WTC11 (cell line): Measurements from ENCODE around the gene ERC2. TPM values are rescaled to one million over a fixed set of nuclear protein-coding genes. Genes with fewer than 3 reads are reported as not detected.

Experiments used
- ATAC-seq: fragments of 200-7000 bp; cut with Tn5 transposase; 2 replicates; pipeline ENCODE4 v1.10.0; 2021; ENCODE audit warnings: mild to moderate bottlenecking, moderate library complexity
- CTCF ChIA-PET: fragments of 300-600 bp; sonication (Branson Sonifier 250); formaldehyde crosslinking; loops from one replicate; lab custom pipeline; 2021; ENCODE audit warnings: antibody characterized with exemption; lab: Charles Lee
- POLR2A ChIA-PET: fragments of 350-600 bp; sonication (Branson Sonifier 250); formaldehyde crosslinking; loops from one replicate; lab custom pipeline; 2021; ENCODE audit warnings: antibody characterized with exemption; lab: Charles Lee
- DNase-seq: peaks from one replicate; pipeline ENCODE4 v3.0.0; 2021; ENCODE audit warnings: low spot score
- H3K27ac Mint-ChIP-seq: 2 replicates; pipeline ENCODE4 v1.8.0; 2021; ENCODE audit warnings: mixed read lengths
- H3K27me3 Mint-ChIP-seq: 2 replicates; pipeline ENCODE4 v1.8.0; 2021; ENCODE audit warnings: low read depth, mild to moderate bottlenecking, moderate library complexity, mixed read lengths
- H3K36me3 Mint-ChIP-seq: 2 replicates; pipeline ENCODE4 v1.8.0; 2021; ENCODE audit warnings: mixed read lengths
- H3K4me1 Mint-ChIP-seq: 2 replicates; pipeline ENCODE4 v1.8.0; 2022; ENCODE audit warnings: mixed read lengths
- H3K4me3 Mint-ChIP-seq: 2 replicates; pipeline ENCODE4 v1.8.0; 2021; ENCODE audit warnings: mild to moderate bottlenecking, moderate library complexity, mixed read lengths
- H3K9me3 Mint-ChIP-seq: 2 replicates; pipeline ENCODE4 v1.8.0; 2021; ENCODE audit warnings: mixed read lengths
- CREB1 ChIP-seq: sonication (generic); formaldehyde crosslinking; IDR thresholded peaks from 2 replicates; pipeline ENCODE4 v1.8.0; 2023; ENCODE audit warnings: mild to moderate bottlenecking, missing genetic modification reagents
- ESRRA ChIP-seq: sonication (generic); formaldehyde crosslinking; IDR thresholded peaks from 2 replicates; pipeline ENCODE4 v1.8.1; 2022; ENCODE audit warnings: mild to moderate bottlenecking, missing genetic modification reagents, borderline replicate concordance
- MYBL2 ChIP-seq: sonication (generic); formaldehyde crosslinking; IDR thresholded peaks from 2 replicates; pipeline ENCODE4 v1.8.1; 2023; ENCODE audit warnings: mild to moderate bottlenecking, moderate library complexity, missing genetic modification reagents
- NFE2L1 ChIP-seq: sonication (generic); formaldehyde crosslinking; IDR thresholded peaks from 2 replicates; pipeline ENCODE4 v1.8.1; 2023; ENCODE audit warnings: missing genetic modification reagents
- SMAD3 ChIP-seq: sonication (generic); formaldehyde crosslinking; IDR thresholded peaks from 2 replicates; pipeline ENCODE4 v1.8.0; 2022; ENCODE audit warnings: missing genetic modification reagents, mild to moderate bottlenecking, borderline replicate concordance
- SOX15 ChIP-seq: fragments of 250-450 bp; sonication (Bioruptor Pico); IDR thresholded peaks from 2 replicates; pipeline ENCODE4 v1.9.0; 2021; ENCODE audit warnings: mild to moderate bottlenecking
- SP1 ChIP-seq: sonication (generic); formaldehyde crosslinking; conservative IDR thresholded peaks from 2 replicates; pipeline ENCODE4 v1.8.1; 2022; ENCODE audit warnings: missing genetic modification reagents
- ZNF219 ChIP-seq: sonication (generic); formaldehyde crosslinking; IDR thresholded peaks from 2 replicates; pipeline ENCODE4 v1.8.0; 2023; ENCODE audit warnings: missing genetic modification reagents, mild to moderate bottlenecking, borderline replicate concordance
- ZNF416 ChIP-seq: fragments of 250-450 bp; sonication (Bioruptor Pico); IDR thresholded peaks from 2 replicates; pipeline ENCODE4 v1.9.0; 2021; ENCODE audit warnings: mild to moderate bottlenecking, inconsistent platforms
- ZNF423 ChIP-seq: fragments of 250-450 bp; sonication (Bioruptor Pico); IDR thresholded peaks from 2 replicates; pipeline ENCODE4 v2.1.2; 2022; ENCODE audit warnings: mild to moderate bottlenecking, moderate library complexity
- total RNA-seq: library from RNA; stranded (reverse); gene quantifications from 3 replicates; pipeline ENCODE4 v1.2.3, GENCODE V29; 2021
- TF ChIP-seq, protein P1 (sequence below): sonication (generic); formaldehyde crosslinking; IDR thresholded peaks from 2 replicates; pipeline ENCODE4 v1.8.1; 2023; ENCODE audit warnings: mild to moderate bottlenecking, missing genetic modification reagents, moderate library complexity
- TF ChIP-seq, protein P2 (sequence below): sonication (generic); formaldehyde crosslinking; IDR thresholded peaks from 2 replicates; pipeline ENCODE4 v1.8.1; 2022; ENCODE audit warnings: low read depth, missing genetic modification reagents, borderline replicate concordance
- TF ChIP-seq, protein P3 (sequence below): fragments of 200-600 bp; IDR thresholded peaks from 2 replicates; pipeline ENCODE4 v1.8.0; 2022; ENCODE audit warnings: antibody characterized with exemption
- TF ChIP-seq, protein P4 (sequence below): sonication (generic); formaldehyde crosslinking; IDR thresholded peaks from 2 replicates; pipeline ENCODE4 v1.8.0; 2022; ENCODE audit warnings: mild to moderate bottlenecking, missing genetic modification reagents
- TF ChIP-seq, protein P5 (sequence below): sonication (generic); formaldehyde crosslinking; conservative IDR thresholded peaks from 2 replicates; pipeline ENCODE4 v1.8.1; 2022; ENCODE audit warnings: mild to moderate bottlenecking, missing genetic modification reagents
- TF ChIP-seq, protein P6 (sequence below): fragments of 250-450 bp; sonication (Bioruptor Pico); IDR thresholded peaks from 2 replicates; pipeline ENCODE4 v2.1.2; 2022; ENCODE audit warnings: mild to moderate bottlenecking, moderate library complexity
- TF ChIP-seq, protein P7 (sequence below): sonication (generic); formaldehyde crosslinking; IDR thresholded peaks from 2 replicates; pipeline ENCODE4 v1.8.1; 2023; ENCODE audit warnings: mild to moderate bottlenecking, missing genetic modification reagents
- TF ChIP-seq, protein P8 (sequence below): sonication (generic); formaldehyde crosslinking; IDR thresholded peaks from 2 replicates; pipeline ENCODE4 v1.8.0; 2022; ENCODE audit warnings: missing genetic modification reagents

The ERC2 gene
- total RNA-seq, 1 experiment from 2014 or later, result 23.5 TPM

DNA sequence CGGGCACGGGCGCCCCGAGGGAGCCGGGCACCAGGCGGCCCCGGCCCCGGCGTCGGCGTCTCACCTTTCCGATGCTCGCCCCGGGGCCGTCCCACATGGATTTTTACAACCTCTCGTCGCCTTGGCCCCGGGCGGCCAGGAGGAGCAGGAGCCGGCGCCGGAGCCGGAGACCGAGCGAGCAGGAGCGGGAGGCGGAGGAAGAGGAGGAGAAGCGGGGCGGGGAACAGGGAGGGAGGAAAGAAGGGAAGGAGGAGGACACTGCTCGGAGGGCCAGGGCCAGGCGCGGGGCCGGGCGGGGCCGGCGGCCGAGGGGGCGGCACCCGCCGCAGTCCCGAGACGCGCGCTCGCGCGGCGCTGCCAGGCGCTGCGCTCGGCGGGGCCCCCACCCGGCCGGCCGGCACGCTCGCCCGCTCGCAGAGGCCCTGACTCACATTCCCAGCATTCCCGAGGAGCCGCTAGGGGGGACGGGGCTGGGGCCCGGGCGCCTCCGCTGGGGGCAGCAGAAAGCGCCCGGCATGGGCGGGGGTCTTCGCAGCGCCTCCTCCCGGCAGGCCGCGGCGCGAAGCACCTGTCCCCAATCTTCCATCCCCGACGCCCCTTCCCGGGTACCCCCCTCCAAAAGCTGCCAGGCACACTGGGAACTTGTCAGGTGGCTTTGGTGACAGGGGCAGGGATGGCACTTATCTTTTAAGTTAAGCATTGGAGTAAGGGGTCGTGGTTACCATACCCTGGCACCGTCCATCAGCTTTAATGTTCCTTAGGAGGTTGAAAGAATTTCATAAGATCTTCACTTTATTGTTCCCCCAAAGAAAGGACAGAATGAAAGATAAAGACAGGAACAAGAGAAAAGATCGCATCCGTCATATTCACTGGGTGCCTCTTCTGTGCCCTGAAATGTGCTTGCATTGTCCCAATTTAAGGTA, at the start of gene ERC2 (continued):
- TF ChIP-seq, protein P1, sequence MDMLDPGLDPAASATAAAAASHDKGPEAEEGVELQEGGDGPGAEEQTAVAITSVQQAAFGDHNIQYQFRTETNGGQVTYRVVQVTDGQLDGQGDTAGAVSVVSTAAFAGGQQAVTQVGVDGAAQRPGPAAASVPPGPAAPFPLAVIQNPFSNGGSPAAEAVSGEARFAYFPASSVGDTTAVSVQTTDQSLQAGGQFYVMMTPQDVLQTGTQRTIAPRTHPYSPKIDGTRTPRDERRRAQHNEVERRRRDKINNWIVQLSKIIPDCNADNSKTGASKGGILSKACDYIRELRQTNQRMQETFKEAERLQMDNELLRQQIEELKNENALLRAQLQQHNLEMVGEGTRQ (CRISPR knock-in tag), result no peak
- TF ChIP-seq SP1 (CRISPR knock-in tag) (peak; percentile 35), SMAD3 (CRISPR knock-in tag) (no peak), ZNF219 (CRISPR knock-in tag) (no peak), MYBL2 (CRISPR knock-in tag) (no peak), SOX15 (CRISPR knock-in tag) (no peak), ZNF416 (CRISPR knock-in tag) (no peak), NFE2L1 (no peak), ZNF423 (CRISPR knock-in tag) (no peak)
- TF ChIP-seq, protein P2, sequence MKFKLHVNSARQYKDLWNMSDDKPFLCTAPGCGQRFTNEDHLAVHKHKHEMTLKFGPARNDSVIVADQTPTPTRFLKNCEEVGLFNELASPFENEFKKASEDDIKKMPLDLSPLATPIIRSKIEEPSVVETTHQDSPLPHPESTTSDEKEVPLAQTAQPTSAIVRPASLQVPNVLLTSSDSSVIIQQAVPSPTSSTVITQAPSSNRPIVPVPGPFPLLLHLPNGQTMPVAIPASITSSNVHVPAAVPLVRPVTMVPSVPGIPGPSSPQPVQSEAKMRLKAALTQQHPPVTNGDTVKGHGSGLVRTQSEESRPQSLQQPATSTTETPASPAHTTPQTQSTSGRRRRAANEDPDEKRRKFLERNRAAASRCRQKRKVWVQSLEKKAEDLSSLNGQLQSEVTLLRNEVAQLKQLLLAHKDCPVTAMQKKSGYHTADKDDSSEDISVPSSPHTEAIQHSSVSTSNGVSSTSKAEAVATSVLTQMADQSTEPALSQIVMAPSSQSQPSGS (CRISPR knock-in tag), result no peak
- TF ChIP-seq, protein P3, sequence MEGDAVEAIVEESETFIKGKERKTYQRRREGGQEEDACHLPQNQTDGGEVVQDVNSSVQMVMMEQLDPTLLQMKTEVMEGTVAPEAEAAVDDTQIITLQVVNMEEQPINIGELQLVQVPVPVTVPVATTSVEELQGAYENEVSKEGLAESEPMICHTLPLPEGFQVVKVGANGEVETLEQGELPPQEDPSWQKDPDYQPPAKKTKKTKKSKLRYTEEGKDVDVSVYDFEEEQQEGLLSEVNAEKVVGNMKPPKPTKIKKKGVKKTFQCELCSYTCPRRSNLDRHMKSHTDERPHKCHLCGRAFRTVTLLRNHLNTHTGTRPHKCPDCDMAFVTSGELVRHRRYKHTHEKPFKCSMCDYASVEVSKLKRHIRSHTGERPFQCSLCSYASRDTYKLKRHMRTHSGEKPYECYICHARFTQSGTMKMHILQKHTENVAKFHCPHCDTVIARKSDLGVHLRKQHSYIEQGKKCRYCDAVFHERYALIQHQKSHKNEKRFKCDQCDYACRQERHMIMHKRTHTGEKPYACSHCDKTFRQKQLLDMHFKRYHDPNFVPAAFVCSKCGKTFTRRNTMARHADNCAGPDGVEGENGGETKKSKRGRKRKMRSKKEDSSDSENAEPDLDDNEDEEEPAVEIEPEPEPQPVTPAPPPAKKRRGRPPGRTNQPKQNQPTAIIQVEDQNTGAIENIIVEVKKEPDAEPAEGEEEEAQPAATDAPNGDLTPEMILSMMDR, result peak; percentile 38; the same call in 1 of the 2 replicates
- TF ChIP-seq, protein P4, sequence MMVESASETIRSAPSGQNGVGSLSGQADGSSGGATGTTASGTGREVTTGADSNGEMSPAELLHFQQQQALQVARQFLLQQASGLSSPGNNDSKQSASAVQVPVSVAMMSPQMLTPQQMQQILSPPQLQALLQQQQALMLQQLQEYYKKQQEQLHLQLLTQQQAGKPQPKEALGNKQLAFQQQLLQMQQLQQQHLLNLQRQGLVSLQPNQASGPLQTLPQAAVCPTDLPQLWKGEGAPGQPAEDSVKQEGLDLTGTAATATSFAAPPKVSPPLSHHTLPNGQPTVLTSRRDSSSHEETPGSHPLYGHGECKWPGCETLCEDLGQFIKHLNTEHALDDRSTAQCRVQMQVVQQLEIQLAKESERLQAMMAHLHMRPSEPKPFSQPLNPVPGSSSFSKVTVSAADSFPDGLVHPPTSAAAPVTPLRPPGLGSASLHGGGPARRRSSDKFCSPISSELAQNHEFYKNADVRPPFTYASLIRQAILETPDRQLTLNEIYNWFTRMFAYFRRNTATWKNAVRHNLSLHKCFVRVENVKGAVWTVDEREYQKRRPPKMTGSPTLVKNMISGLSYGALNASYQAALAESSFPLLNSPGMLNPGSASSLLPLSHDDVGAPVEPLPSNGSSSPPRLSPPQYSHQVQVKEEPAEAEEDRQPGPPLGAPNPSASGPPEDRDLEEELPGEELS (CRISPR knock-in tag), result no peak
- TF ChIP-seq, protein P5, sequence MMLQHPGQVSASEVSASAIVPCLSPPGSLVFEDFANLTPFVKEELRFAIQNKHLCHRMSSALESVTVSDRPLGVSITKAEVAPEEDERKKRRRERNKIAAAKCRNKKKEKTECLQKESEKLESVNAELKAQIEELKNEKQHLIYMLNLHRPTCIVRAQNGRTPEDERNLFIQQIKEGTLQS (CRISPR knock-in tag), result no peak
- TF ChIP-seq, protein P6, sequence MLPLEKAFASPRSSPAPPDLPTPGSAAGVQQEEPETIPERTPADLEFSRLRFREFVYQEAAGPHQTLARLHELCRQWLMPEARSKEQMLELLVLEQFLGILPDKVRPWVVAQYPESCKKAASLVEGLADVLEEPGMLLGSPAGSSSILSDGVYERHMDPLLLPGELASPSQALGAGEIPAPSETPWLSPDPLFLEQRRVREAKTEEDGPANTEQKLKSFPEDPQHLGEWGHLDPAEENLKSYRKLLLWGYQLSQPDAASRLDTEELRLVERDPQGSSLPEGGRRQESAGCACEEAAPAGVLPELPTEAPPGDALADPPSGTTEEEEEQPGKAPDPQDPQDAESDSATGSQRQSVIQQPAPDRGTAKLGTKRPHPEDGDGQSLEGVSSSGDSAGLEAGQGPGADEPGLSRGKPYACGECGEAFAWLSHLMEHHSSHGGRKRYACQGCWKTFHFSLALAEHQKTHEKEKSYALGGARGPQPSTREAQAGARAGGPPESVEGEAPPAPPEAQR (CRISPR knock-in tag), result 0 out of 2 replicates have a peak, but pooled peaks have one; percentile 15
- TF ChIP-seq, all 79 proteins: peak for 6

DNA sequence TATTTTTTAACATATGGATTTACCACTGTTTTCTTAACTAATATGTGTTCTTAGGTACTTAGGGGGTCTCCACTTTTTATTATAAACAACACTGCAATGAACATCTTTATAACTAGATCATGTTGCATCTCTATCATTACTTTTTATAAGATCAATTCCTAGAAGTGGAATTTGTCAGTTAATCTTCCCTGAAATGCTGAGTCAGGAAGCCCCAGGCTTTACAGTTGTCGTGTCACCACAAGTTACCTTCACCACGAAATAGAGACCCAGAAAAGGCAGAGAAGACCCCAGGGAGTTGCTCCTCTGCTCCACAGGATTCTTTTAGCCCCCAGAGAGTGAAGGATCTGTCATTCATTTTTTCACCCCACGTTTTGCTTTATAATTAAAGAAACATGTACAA, 34.5 kb upstream of the ERC2 start:
- POLR2A ChIA-PET, result no interaction called here
- H3K9me3 Mint-ChIP-seq, result peaks cover 23% of the 10 kb centered on the region
- TF ChIP-seq ESRRA (CRISPR knock-in tag) (no peak), CREB1 (no peak)
- TF ChIP-seq, protein P5 (CRISPR knock-in tag), result no peak
- TF ChIP-seq, protein P7, sequence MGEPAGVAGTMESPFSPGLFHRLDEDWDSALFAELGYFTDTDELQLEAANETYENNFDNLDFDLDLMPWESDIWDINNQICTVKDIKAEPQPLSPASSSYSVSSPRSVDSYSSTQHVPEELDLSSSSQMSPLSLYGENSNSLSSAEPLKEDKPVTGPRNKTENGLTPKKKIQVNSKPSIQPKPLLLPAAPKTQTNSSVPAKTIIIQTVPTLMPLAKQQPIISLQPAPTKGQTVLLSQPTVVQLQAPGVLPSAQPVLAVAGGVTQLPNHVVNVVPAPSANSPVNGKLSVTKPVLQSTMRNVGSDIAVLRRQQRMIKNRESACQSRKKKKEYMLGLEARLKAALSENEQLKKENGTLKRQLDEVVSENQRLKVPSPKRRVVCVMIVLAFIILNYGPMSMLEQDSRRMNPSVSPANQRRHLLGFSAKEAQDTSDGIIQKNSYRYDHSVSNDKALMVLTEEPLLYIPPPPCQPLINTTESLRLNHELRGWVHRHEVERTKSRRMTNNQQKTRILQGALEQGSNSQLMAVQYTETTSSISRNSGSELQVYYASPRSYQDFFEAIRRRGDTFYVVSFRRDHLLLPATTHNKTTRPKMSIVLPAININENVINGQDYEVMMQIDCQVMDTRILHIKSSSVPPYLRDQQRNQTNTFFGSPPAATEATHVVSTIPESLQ (CRISPR knock-in tag), result no peak
- TF ChIP-seq, protein P6 (CRISPR knock-in tag), result no peak
- TF ChIP-seq, protein P8, sequence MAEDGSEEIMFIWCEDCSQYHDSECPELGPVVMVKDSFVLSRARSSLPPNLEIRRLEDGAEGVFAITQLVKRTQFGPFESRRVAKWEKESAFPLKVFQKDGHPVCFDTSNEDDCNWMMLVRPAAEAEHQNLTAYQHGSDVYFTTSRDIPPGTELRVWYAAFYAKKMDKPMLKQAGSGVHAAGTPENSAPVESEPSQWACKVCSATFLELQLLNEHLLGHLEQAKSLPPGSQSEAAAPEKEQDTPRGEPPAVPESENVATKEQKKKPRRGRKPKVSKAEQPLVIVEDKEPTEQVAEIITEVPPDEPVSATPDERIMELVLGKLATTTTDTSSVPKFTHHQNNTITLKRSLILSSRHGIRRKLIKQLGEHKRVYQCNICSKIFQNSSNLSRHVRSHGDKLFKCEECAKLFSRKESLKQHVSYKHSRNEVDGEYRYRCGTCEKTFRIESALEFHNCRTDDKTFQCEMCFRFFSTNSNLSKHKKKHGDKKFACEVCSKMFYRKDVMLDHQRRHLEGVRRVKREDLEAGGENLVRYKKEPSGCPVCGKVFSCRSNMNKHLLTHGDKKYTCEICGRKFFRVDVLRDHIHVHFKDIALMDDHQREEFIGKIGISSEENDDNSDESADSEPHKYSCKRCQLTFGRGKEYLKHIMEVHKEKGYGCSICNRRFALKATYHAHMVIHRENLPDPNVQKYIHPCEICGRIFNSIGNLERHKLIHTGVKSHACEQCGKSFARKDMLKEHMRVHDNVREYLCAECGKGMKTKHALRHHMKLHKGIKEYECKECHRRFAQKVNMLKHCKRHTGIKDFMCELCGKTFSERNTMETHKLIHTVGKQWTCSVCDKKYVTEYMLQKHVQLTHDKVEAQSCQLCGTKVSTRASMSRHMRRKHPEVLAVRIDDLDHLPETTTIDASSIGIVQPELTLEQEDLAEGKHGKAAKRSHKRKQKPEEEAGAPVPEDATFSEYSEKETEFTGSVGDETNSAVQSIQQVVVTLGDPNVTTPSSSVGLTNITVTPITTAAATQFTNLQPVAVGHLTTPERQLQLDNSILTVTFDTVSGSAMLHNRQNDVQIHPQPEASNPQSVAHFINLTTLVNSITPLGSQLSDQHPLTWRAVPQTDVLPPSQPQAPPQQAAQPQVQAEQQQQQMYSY, result no peak

More for the DNA sequence above, 34.5 kb upstream of the ERC2 start:
- peaks cover 9% of the 10 kb centered on the region for H3K27me3 Mint-ChIP-seq
- H3K36me3 Mint-ChIP-seq, result no peaks in the 10 kb centered on the region
- peaks cover 10% of the 10 kb centered on the region; the same call in 1 of the 2 replicates for H3K4me1 Mint-ChIP-seq
- CTCF ChIA-PET, result no interaction called here
- no peak for DNase-seq
- H3K4me3 Mint-ChIP-seq, result no peak overlapping the region
- no peak overlapping the region for H3K27ac Mint-ChIP-seq
- ATAC-seq, result no peak
